NB4 (cell line): ENCODE data around the gene STK24.

Source experiments
- DNase-seq: peaks from one replicate; pipeline ENCODE4 v3.0.0; 2010; ENCODE audit warnings: low read depth
- H3K4me3 ChIP-seq: one replicate; pipeline ENCODE4 v1.5.1; 2011; ENCODE audit warnings: mild to moderate bottlenecking, low read depth, low read length, moderate library complexity
- MYC ChIP-seq: IDR thresholded peaks from 2 replicates; pipeline ENCODE4 v1.6.1; 2011; ENCODE audit warnings: low read depth, low read length
- POLR2A ChIP-seq: IDR thresholded peaks from 2 replicates; pipeline ENCODE4 v1.6.1; 2011; ENCODE audit warnings: mild to moderate bottlenecking; ENCODE audit not compliant: insufficient read length; ENCODE audit errors: extremely low read depth
- TF ChIP-seq, protein P1 (sequence below): IDR thresholded peaks from one replicate; pipeline ENCODE4 v1.5.1; 2012; ENCODE audit warnings: low read depth, low read length
- TF ChIP-seq, protein P2 (sequence below): IDR thresholded peaks from 2 replicates; pipeline ENCODE4 v1.6.1; 2011; ENCODE audit warnings: low read depth, low read length

The STK24 gene

DNA sequence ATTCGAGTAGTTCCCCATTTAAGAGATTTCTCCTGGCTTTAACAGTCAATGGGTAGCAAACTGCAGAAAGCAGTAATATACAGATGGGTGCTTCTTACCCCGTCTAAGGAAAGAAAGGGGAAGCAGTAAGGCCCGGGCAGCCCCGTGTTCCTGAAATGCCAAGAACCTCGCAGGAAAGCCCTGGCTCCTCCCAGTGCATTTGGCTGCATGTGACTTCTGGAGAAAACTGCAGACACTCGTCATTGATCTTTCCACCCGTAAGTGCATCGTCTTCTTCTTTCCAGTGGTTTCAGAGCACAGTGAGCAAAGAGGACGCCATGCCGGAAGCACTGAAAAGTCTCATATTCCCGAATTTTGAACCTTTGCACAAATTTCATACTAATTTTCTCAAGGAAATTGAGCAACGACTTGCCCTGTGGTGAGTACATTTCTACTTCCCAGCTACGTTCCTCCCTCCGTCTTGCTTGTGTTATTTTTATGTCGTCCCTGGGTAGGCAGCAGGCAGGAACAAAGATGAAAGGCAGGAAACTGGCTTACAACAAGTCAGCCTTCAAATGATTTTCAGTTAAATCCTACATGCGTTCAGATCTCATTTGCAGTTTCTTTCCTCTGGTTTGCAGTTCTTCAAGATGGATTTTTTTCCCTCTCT lies 165.2 kb downstream of the STK24 start:
- peak; percentile 40 for DNase-seq
- TF ChIP-seq, protein P1, sequence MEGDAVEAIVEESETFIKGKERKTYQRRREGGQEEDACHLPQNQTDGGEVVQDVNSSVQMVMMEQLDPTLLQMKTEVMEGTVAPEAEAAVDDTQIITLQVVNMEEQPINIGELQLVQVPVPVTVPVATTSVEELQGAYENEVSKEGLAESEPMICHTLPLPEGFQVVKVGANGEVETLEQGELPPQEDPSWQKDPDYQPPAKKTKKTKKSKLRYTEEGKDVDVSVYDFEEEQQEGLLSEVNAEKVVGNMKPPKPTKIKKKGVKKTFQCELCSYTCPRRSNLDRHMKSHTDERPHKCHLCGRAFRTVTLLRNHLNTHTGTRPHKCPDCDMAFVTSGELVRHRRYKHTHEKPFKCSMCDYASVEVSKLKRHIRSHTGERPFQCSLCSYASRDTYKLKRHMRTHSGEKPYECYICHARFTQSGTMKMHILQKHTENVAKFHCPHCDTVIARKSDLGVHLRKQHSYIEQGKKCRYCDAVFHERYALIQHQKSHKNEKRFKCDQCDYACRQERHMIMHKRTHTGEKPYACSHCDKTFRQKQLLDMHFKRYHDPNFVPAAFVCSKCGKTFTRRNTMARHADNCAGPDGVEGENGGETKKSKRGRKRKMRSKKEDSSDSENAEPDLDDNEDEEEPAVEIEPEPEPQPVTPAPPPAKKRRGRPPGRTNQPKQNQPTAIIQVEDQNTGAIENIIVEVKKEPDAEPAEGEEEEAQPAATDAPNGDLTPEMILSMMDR: no peak
- no peak for TF ChIP-seq POLR2A
- H3K4me3 ChIP-seq: peak overlapping the region; percentile 16

- TF ChIP-seq, protein P2, sequence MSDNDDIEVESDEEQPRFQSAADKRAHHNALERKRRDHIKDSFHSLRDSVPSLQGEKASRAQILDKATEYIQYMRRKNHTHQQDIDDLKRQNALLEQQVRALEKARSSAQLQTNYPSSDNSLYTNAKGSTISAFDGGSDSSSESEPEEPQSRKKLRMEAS: no peak
- TF ChIP-seq MYC: no peak
- H3K4me3 ChIP-seq: no peak overlapping the region
- DNase-seq: no peak
Observed at GRCh38 chr13:98411013-98411412, 165.9 kb downstream of the STK24 start.

DNA sequence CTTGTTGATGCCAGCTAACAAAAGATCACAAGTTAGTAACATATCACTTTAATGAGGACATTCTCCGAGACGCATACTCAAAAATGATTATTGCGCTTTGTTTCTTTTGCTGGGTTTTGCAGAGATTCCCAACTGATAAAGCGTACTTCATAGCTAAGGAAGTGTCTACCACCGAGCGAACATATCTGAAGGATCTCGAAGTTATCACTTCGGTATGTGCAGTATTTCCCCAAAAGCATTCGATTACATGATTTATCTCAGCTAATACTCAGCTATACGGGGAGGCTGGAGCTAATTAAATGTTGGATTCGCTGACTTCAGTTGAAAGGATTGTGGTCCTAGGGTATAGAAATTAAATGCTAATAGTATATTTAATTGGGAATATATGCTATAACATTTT lies 166.3 kb downstream of the STK24 start:
- DNase-seq: no peak
- TF ChIP-seq, protein P1: no peak
- TF ChIP-seq MYC (no peak), POLR2A (no peak)
- TF ChIP-seq, protein P2: no peak

DNA sequence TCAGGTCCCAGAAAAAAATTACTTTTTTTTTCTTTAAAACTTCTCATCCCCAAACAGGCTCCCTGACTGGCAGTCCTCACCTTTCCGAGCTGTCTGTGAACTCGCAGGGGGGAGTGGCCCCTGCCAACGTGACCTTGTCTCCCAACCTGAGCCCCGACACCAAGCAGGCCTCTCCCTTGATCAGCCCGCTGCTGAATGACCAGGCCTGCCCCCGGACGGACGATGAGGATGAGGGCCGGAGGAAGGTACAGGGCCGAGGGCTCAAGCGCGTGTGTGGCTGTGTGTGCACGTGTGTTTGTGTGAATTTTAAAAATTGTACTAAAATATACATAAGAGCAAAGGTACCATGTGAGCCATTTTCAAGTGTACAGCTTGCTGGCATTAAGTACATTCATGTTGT lies 167.6 kb downstream of the STK24 start:
- H3K4me3 ChIP-seq: no peak overlapping the region
- no peak for TF ChIP-seq POLR2A
- TF ChIP-seq MYC: no peak
- TF ChIP-seq, protein P2: no peak
- TF ChIP-seq, protein P1: no peak
- DNase-seq: no peak

More for the DNA sequence above, 166.3 kb downstream of the STK24 start:
- H3K4me3 ChIP-seq: no peak overlapping the region

- TF ChIP-seq MYC (no peak), POLR2A (no peak)
- TF ChIP-seq, protein P1: no peak
- H3K4me3 ChIP-seq: no peak overlapping the region
- no peak for DNase-seq
Observed at GRCh38 chr13:98407575-98407974, 169.3 kb downstream of the STK24 start.

DNA sequence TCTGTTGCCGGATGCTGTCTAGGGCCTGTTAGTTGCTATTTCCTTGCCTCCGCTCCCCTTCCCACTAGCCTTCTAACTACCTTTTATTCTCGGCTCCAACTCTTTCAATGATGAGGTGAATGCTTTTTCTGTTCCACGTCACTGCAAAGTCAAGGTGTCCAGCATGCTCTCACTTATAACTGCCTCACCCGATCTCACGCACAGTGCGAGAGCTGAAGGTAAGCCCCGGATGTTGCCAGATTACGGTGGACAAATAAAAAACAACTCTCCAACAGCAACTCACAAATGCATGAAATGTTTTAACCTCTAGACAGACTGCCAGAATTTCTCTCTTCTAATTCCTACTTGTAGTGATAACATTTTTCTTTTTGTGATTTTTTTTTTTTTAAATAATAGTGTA lies 169.9 kb downstream of the STK24 start:
- no peak overlapping the region for H3K4me3 ChIP-seq
- no peak for DNase-seq
- TF ChIP-seq MYC: no peak
- no peak for TF ChIP-seq POLR2A
- TF ChIP-seq, protein P1: no peak
- TF ChIP-seq, protein P2: no peak
